ENCODE data around the gene ISCA2. TPM values are rescaled to one million over a fixed set of nuclear protein-coding genes. Genes with fewer than 3 reads are reported as not detected.

ISCA2 gene
- total and polyA plus RNA-seq, 11 donors, result 10.8 to 45.8 (median 35.5) TPM

DNA sequence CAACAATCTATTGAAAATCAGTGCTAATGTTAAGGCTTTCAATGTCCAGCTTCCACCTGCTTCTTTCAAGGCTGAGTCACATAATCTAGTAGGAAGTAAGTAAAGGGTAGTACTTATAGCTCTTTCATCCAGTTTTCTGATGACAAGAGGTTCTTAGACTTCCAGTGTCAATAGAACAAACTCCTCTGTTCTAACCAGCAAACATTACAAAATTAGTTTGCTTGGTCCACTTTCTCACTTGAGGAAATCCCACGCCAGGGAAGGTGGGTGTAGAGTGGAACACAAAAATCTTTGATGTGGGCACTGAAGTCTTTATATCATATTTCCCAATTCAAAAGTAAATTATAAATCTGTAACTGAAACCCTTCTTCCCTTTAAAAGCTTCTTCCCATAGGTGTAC is 3.1 kb upstream of the ISCA2 start:
- ATAC-seq (no peak), DNase-seq (no peak)
- H3K27me3 ChIP-seq, result no peaks in the 10 kb centered on the region
- TF ChIP-seq, protein P1, sequence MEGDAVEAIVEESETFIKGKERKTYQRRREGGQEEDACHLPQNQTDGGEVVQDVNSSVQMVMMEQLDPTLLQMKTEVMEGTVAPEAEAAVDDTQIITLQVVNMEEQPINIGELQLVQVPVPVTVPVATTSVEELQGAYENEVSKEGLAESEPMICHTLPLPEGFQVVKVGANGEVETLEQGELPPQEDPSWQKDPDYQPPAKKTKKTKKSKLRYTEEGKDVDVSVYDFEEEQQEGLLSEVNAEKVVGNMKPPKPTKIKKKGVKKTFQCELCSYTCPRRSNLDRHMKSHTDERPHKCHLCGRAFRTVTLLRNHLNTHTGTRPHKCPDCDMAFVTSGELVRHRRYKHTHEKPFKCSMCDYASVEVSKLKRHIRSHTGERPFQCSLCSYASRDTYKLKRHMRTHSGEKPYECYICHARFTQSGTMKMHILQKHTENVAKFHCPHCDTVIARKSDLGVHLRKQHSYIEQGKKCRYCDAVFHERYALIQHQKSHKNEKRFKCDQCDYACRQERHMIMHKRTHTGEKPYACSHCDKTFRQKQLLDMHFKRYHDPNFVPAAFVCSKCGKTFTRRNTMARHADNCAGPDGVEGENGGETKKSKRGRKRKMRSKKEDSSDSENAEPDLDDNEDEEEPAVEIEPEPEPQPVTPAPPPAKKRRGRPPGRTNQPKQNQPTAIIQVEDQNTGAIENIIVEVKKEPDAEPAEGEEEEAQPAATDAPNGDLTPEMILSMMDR (IDR thresholded peaks at IDR 0.05), result no peak
- no peak for TF ChIP-seq POLR2A (IDR thresholded peaks at IDR 0.05)
- intact Hi-C loops (cut with DNase I), result loop anchor here in 4 of 10 donors (5.0 to 10.0 kb wide), 3 partner anchors 104 to 128 kb away; partner anchors contain the start of gene LTBP2 (in 1 of the 4)
- no peak overlapping the region for H3K27ac ChIP-seq
- no peaks in the 10 kb centered on the region for H3K9me3 ChIP-seq
- peaks cover 0 to 77% (median 43%) of the 10 kb centered on the region in 12 donors for H3K4me1 ChIP-seq
- peaks cover 0 to 20% (median 9%) of the 10 kb centered on the region in 9 donors for H3K36me3 ChIP-seq
- no peak overlapping the region for H3K4me3 ChIP-seq
- WGBS, 4 donors, result 90 to 98% (median 95%) methylated on average over 1 of the region's 1 CpG

DNA sequence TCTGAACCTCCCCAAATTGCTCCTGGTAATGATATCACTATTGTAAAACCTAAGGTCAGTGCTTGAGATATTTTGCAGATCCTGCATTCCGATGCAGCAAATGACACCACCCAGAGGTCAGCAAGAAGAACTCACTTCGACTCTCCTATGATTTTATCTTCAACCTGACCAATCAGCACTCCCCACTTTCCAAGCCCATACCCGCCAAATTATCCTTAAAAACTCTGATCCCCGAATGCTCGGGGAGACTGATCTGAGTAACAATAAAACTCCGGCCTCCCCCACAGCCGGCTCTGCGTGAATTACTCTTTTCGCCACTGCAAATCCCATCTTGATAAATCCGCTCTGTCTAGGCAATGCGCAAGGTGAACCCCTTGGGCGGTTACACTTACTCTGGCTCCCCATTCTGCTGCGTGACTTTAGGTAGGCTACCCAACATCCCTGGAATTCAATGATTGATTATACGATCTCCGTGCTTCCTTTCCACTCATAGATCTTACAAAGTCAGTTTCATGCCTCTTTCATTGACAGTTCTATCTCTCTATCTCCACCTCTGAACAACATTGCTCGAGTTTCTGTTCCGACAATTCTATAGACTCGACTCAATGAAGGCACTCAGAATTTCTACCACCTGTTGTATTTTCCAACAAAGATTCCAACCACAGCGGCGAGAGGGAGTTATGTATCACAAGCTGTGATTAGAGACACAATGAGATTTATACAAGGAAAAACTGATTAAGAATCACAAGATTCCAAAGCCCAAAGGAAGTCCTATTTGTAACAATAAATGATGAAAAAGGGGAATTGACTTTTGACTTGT is 1.4 kb upstream of the ISCA2 start:
- H3K4me3 ChIP-seq, result peak overlapping the region; percentile 74 to 97 (median 86)
- peaks cover 0 to 24% (median 14%) of the 10 kb centered on the region in 9 donors for H3K36me3 ChIP-seq
- no peaks in the 10 kb centered on the region for H3K9me3 ChIP-seq
- WGBS, 4 donors, result 4 to 6% (median 4%) methylated on average over 20 of the region's 20 CpGs
- intact Hi-C loops (cut with DNase I), result loop anchor here in 5 of 10 donors (2.0 to 10.0 kb wide), 4 partner anchors 103 to 130 kb away; partner anchors contain the start of gene LTBP2 (in 1 of the 5)
- ATAC-seq, result no peak
- peak overlapping the region in 11 of 12 donors; percentile 78 to 98 (median 89) for H3K27ac ChIP-seq
- no peak for DNase-seq
- no peak for TF ChIP-seq POLR2A (IDR thresholded peaks at IDR 0.05)
- TF ChIP-seq, protein P1 (IDR thresholded peaks at IDR 0.05), result peak in 6 of 12 donors; percentile 12 to 36 (median 24)
- peaks cover 0 to 70% (median 40%) of the 10 kb centered on the region in 12 donors for H3K4me1 ChIP-seq
- no peaks in the 10 kb centered on the region for H3K27me3 ChIP-seq

DNA sequence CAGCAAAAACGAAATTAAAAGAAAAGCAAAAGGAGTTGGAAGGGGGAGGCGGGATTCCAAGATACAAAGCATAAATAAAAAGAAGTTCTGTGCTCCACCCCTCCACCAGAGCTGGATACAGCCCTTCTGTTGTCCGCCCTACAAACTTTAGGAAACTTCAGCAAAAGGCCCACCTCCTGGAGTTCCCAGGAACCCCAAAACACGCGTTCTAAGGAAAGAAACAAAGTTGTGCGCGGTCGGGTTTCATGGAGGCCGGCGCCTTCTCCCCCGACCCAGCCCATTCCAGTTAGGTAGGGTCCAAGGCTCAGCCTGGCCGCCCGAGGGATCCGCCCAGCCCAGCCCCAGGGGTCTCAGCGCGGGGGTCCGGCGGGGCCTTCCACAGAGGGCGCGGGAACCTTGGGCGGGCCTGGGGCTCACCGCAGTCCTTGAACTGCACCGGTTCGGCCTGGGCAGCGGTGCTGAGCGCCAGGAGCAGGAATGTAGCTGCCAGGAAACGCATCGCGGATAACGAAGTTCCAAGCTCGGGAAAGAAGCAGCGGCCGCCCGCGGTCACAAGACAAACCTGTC is 706 bp upstream of the ISCA2 start, which contains the start of gene NPC2:
NPC2 (minus strand) TSS at position 530 of the 567 bp plus-strand sequence; CDS start at position 499, 31 bp downstream.
- H3K27ac ChIP-seq, result peak within 1 kb of the TSS; percentile 82 to 98 (median 92)
- ATAC-seq (peak in 1 of 4 donors; percentile 38), DNase-seq (no peak)
- no peaks in the 10 kb centered on the region for H3K27me3 ChIP-seq
- H3K36me3 ChIP-seq, result peaks cover 0 to 23% (median 16%) of the 10 kb centered on the region in 9 donors
- peak within 1 kb of the TSS; percentile 74 to 97 (median 88) for H3K4me3 ChIP-seq
- no peaks in the 10 kb centered on the region for H3K9me3 ChIP-seq
- 0 to 1% (median 0%) methylated on average over 29 to 35 of the region's 35 CpGs for WGBS, 4 donors
- intact Hi-C loops (cut with DNase I), result loop anchor here in 5 of 10 donors (2.0 to 10.0 kb wide), 4 partner anchors 102 to 131 kb away; partner anchors contain the start of gene LTBP2 (in 1 of the 5)
- TF ChIP-seq POLR2A (IDR thresholded peaks at IDR 0.05), result peak in 1 of 2 donors; percentile 64
- TF ChIP-seq, protein P1 (IDR thresholded peaks at IDR 0.05), result no peak
- peaks cover 0 to 70% (median 40%) of the 10 kb centered on the region in 12 donors for H3K4me1 ChIP-seq

Measured in heart left ventricle (tissue), 16 donors.